Loucy (cell line): Measurements from ENCODE around the gene ACAP2.

Experiments
- H2AFZ ChIP-seq: fragments of 200-600 bp; sonication (generic); 2 replicates; pipeline ENCODE4 v1.6.0; 2016; ENCODE audit warnings: antibody characterized with exemption, mild to moderate bottlenecking, low read length, moderate library complexity
- H3F3A ChIP-seq: fragments of 200-600 bp; 2 replicates; pipeline ENCODE4 v1.6.0; 2016; ENCODE audit warnings: antibody characterized with exemption, low read depth, mild to moderate bottlenecking
- H3K27me3 ChIP-seq: fragments of 200-600 bp; sonication (generic); 2 replicates; pipeline ENCODE4 v1.6.1; 2014; ENCODE audit warnings: low read length, mild to moderate bottlenecking; ENCODE audit not compliant: insufficient read depth, poor library complexity, severe bottlenecking
- H3K36me3 ChIP-seq: fragments of 200-600 bp; sonication (generic); 2 replicates; pipeline ENCODE4 v1.6.1; 2016; ENCODE audit warnings: low read length; ENCODE audit not compliant: insufficient read depth
- H3K4me1 ChIP-seq: fragments of 200-600 bp; sonication (generic); 2 replicates; pipeline ENCODE4 v1.5.1; 2014; ENCODE audit warnings: low read length, mild to moderate bottlenecking; ENCODE audit not compliant: insufficient read depth, poor library complexity, severe bottlenecking
- H3K4me2 ChIP-seq: fragments of 200-600 bp; sonication (generic); 2 replicates; pipeline ENCODE4 v1.6.0; 2014; ENCODE audit warnings: antibody characterized with exemption, low read length, low read depth, mild to moderate bottlenecking; ENCODE audit not compliant: poor library complexity, severe bottlenecking
- H3K4me3 ChIP-seq: fragments of 200-600 bp; sonication (generic); 2 replicates; pipeline ENCODE4 v1.5.1; 2014; ENCODE audit warnings: low read length, mild to moderate bottlenecking, mixed read lengths; ENCODE audit not compliant: poor library complexity, severe bottlenecking
- H3K79me2 ChIP-seq: fragments of 200-600 bp; sonication (generic); 2 replicates; pipeline ENCODE4 v1.6.1; 2014; ENCODE audit warnings: low read length; ENCODE audit not compliant: insufficient read depth
- H3K9ac ChIP-seq: fragments of 200-600 bp; sonication (generic); 2 replicates; pipeline ENCODE4 v1.6.0; 2014; ENCODE audit warnings: mild to moderate bottlenecking, low read depth, low read length, moderate library complexity; ENCODE audit not compliant: poor library complexity, severe bottlenecking
- H3K9me2 ChIP-seq: fragments of 200-600 bp; sonication (generic); replicated peaks from 2 replicates; pipeline ENCODE4 v1.6.1; 2016; ENCODE audit warnings: low read depth, low read length, mixed read lengths
- H3K9me3 ChIP-seq: fragments of 200-600 bp; sonication (generic); 2 replicates; pipeline ENCODE4 v1.6.1; 2014; ENCODE audit warnings: mild to moderate bottlenecking, antibody characterized with exemption, low read length, low read depth; ENCODE audit not compliant: insufficient read depth
- H4K20me1 ChIP-seq: fragments of 200-600 bp; sonication (generic); 2 replicates; pipeline ENCODE4 v1.6.0; 2014; ENCODE audit warnings: antibody characterized with exemption, low read length, mild to moderate bottlenecking; ENCODE audit not compliant: insufficient read depth, poor library complexity, severe bottlenecking
- CTCF ChIP-seq: fragments of 200-600 bp; sonication (generic); conservative IDR thresholded peaks from 2 replicates; pipeline ENCODE4 v1.5.1; 2014; ENCODE audit warnings: mild to moderate bottlenecking, antibody characterized with exemption, low read length
- EZH2phosphoT487 ChIP-seq: fragments of 200-600 bp; IDR thresholded peaks from 2 replicates; pipeline ENCODE4 v1.6.1; 2018; ENCODE audit warnings: antibody characterized with exemption, mild to moderate bottlenecking, moderate library complexity, borderline replicate concordance

The ACAP2 gene

GRCh38 chr3:195395208-195395816, 47.5 kb downstream of the ACAP2 start:
- H3K4me2 ChIP-seq: no peak overlapping the region
- H3K27me3 ChIP-seq: no peaks in the 10 kb centered on the region
- peaks cover 6% of the 10 kb centered on the region for H4K20me1 ChIP-seq
- no peaks in the 10 kb centered on the region for H3K9me3 ChIP-seq
- no peak overlapping the region for H3K9ac ChIP-seq
- no peaks in the 10 kb centered on the region for H3K4me1 ChIP-seq
- no peaks in the 10 kb centered on the region for H3K9me2 ChIP-seq
- TF ChIP-seq CTCF: no peak
- TF ChIP-seq EZH2phosphoT487: no peak
- no peak overlapping the region for H2AFZ ChIP-seq
- H3K36me3 ChIP-seq: peaks cover 3% of the 10 kb centered on the region; the same call in 1 of the 2 replicates
- no peak overlapping the region for H3K4me3 ChIP-seq
- H3K79me2 ChIP-seq: peaks cover 56% of the 10 kb centered on the region
- no peaks in the 10 kb centered on the region for H3F3A ChIP-seq

- no peaks in the 10 kb centered on the region for H3K27me3 ChIP-seq
- H3K9me2 ChIP-seq: no peaks in the 10 kb centered on the region
- H3K9ac ChIP-seq: no peak overlapping the region
- H2AFZ ChIP-seq: no peak overlapping the region
- no peaks in the 10 kb centered on the region for H3K4me1 ChIP-seq
- H3K9me3 ChIP-seq: no peaks in the 10 kb centered on the region
- no peak overlapping the region for H3K4me2 ChIP-seq
- H3F3A ChIP-seq: no peaks in the 10 kb centered on the region
- H4K20me1 ChIP-seq: peaks cover 4% of the 10 kb centered on the region
- TF ChIP-seq CTCF (no peak), EZH2phosphoT487 (no peak)
- H3K36me3 ChIP-seq: peaks cover 3% of the 10 kb centered on the region; the same call in 1 of the 2 replicates
- H3K4me3 ChIP-seq: no peak overlapping the region
- peaks cover 52% of the 10 kb centered on the region for H3K79me2 ChIP-seq
These were observed 48.1 kb downstream of the ACAP2 start for GRCh38 chr3:195394700-195395099.

- Histone ChIP-seq H3K36me3 (peaks cover 3% of the 10 kb centered on the region; the same call in 1 of the 2 replicates), H3K9ac (no peak overlapping the region), H3F3A (no peaks in the 10 kb centered on the region), H3K4me2 (no peak overlapping the region), H3K27me3 (no peaks in the 10 kb centered on the region), H3K9me2 (no peaks in the 10 kb centered on the region), H2AFZ (no peak overlapping the region), H4K20me1 (no peaks in the 10 kb centered on the region), H3K4me1 (no peaks in the 10 kb centered on the region), H3K79me2 (peaks cover 46% of the 10 kb centered on the region), H3K9me3 (no peaks in the 10 kb centered on the region), H3K4me3 (no peak overlapping the region)
- TF ChIP-seq CTCF: no peak
- no peak for TF ChIP-seq EZH2phosphoT487
These were observed 48.8 kb downstream of the ACAP2 start for GRCh38 chr3:195394024-195394423.
